ENCODE results near the gene ELANE.

The ELANE gene

DNA sequence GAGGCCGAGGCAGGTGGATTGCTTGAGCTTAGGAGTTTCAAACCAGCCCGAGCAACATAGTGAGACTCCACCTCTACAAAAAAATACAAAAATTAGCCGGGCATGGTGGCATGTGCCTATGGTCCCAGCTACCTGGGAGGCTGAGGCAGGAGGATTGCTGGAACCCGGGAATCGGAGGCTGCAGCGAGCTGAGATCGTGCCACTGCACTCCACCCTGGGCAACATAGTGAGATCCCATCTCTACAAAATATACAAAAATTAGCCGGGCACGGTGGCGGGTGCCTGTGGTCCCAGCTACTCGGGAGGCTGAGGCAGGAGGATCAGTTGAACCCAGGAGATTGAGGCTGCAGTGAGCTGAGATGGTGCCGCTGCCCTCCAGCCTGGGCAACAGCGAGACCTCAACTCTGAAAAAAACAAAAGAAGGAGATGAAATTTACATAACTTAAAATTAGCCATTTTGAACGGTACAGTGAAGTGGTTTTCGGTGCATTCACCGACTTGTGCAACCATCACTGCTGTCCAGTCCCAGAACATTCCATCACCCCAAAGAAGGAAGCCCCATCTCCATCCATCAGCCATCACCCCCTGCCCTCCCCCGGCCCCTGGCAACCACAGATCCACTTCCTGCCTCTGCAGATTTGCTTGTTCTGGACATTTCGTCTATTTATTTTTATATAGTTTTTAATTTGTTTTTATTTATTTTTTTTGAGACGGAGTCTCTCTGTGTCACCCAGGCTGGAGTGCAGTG is 26.0 kb upstream of the ELANE start:
- ATAC-seq (ENCODE audit: insufficient read depth, low read depth): no peak
- Histone ChIP-seq H4K20me1 (ENCODE audit: insufficient read depth, low read length) (no peaks in the 10 kb centered on the region), H3K4me1 (ENCODE audit: insufficient read depth, low read length) (no peaks in the 10 kb centered on the region), H3K36me3 (ENCODE audit: insufficient read depth, low read length) (no peaks in the 10 kb centered on the region), H3K79me2 (ENCODE audit: insufficient read depth, low read length) (no peaks in the 10 kb centered on the region), H2AFZ (ENCODE audit: low read depth, low read length) (no peak overlapping the region), H3K27ac (ENCODE audit: low read length) (no peak overlapping the region), H3K4me3 (ENCODE audit: low read depth in 1 of 2, low read length in 2 of 2) (no peak overlapping the region), H3K4me2 (ENCODE audit: insufficient read depth, low read length) (no peak overlapping the region), H3K27me3 (ENCODE audit: insufficient read depth, low read length, poor library complexity) (no peaks in the 10 kb centered on the region), H3K9ac (ENCODE audit: low read depth, low read length) (no peak overlapping the region), H3K9me3 (ENCODE audit: insufficient read depth, low read length, severe bottlenecking) (no peaks in the 10 kb centered on the region)
- DNase-seq: no peak
- no peak for TF ChIP-seq EZH2 (IDR thresholded peaks at IDR 0.05; ENCODE audit: borderline replicate concordance, low read depth, low read length, severe bottlenecking)
- TF ChIP-seq, protein P1, sequence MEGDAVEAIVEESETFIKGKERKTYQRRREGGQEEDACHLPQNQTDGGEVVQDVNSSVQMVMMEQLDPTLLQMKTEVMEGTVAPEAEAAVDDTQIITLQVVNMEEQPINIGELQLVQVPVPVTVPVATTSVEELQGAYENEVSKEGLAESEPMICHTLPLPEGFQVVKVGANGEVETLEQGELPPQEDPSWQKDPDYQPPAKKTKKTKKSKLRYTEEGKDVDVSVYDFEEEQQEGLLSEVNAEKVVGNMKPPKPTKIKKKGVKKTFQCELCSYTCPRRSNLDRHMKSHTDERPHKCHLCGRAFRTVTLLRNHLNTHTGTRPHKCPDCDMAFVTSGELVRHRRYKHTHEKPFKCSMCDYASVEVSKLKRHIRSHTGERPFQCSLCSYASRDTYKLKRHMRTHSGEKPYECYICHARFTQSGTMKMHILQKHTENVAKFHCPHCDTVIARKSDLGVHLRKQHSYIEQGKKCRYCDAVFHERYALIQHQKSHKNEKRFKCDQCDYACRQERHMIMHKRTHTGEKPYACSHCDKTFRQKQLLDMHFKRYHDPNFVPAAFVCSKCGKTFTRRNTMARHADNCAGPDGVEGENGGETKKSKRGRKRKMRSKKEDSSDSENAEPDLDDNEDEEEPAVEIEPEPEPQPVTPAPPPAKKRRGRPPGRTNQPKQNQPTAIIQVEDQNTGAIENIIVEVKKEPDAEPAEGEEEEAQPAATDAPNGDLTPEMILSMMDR (IDR thresholded peaks at IDR 0.05; ENCODE audit: borderline replicate concordance, extremely low read depth, low read length, poor library complexity, severe bottlenecking): no peak

DNA sequence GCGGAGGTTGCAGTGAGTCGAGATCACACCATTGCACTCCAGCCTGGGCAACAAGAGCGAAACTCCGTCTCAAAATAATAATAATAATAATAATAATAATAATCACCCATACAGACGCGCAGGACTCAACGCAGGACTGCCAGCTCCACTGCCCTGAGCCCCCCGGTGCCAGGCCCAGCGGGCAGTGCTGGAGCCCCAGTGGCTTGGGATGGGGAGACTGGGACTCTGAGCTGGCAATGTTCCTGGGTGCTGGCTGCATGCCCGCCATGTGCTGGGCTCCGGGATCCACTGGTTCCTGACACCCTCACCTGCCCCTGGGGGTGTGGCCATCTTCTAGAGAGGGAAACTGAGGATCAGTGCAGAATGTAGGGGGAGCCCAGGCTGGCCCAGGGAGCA is 24.8 kb upstream of the ELANE start:
- Histone ChIP-seq H3K4me2 (ENCODE audit: insufficient read depth, low read length) (no peak overlapping the region), H2AFZ (ENCODE audit: low read depth, low read length) (no peak overlapping the region), H3K9ac (ENCODE audit: low read depth, low read length) (no peak overlapping the region), H3K27ac (ENCODE audit: low read length) (no peak overlapping the region), H4K20me1 (ENCODE audit: insufficient read depth, low read length) (no peaks in the 10 kb centered on the region), H3K9me3 (ENCODE audit: insufficient read depth, low read length, severe bottlenecking) (no peaks in the 10 kb centered on the region), H3K36me3 (ENCODE audit: insufficient read depth, low read length) (no peaks in the 10 kb centered on the region), H3K79me2 (ENCODE audit: insufficient read depth, low read length) (no peaks in the 10 kb centered on the region), H3K27me3 (ENCODE audit: insufficient read depth, low read length, poor library complexity) (no peaks in the 10 kb centered on the region), H3K4me1 (ENCODE audit: insufficient read depth, low read length) (no peaks in the 10 kb centered on the region), H3K4me3 (ENCODE audit: low read depth in 1 of 2, low read length in 2 of 2) (no peak overlapping the region)
- no peak for TF ChIP-seq EZH2 (IDR thresholded peaks at IDR 0.05; ENCODE audit: borderline replicate concordance, low read depth, low read length, severe bottlenecking)
- TF ChIP-seq, protein P1 (IDR thresholded peaks at IDR 0.05; ENCODE audit: borderline replicate concordance, extremely low read depth, low read length, poor library complexity, severe bottlenecking): no peak
- ATAC-seq (ENCODE audit: insufficient read depth, low read depth) (no peak), DNase-seq (no peak)

DNA sequence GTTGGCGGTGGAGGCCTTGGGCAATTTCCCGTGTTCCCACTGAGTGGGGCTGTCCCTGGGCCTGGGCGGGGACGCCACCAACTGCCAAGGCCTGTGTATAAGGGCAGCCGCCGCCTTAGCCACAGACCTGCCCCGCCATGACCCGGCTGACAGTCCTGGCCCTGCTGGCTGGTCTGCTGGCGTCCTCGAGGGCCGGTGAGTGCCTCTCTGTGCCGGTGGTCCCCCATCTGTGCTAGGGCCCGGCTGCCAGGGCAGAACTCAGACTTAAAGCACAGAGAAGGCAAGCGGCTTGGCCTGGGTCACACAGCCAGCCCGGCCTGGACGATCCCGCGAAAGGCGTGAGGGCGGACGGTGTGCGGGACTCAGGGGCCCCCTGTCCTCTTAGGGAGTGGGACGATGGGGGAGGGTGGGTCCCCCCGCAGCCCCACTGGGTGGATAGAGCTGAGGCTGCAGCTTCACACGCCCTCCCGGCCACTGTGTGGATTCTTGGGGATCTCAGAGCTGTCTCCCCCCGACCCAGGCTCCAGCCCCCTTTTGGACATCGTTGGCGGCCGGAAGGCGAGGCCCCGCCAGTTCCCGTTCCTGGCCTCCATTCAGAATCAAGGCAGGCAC is 24.3 kb upstream of the ELANE start, which contains the start of gene AZU1:
TSS of gene AZU1 (plus strand) at position 128 of the 612 bp plus-strand sequence. CDS start at position 138, 10 bp downstream.
- no peak within 1 kb of the TSS for H3K4me3 ChIP-seq (ENCODE audit: low read depth in 1 of 2, low read length in 2 of 2)
- H3K27me3 ChIP-seq (ENCODE audit: insufficient read depth, low read length, poor library complexity): no peaks in the 10 kb centered on the region
- H3K79me2 ChIP-seq (ENCODE audit: insufficient read depth, low read length): no peaks in the 10 kb centered on the region
- no peak for TF ChIP-seq EZH2 (IDR thresholded peaks at IDR 0.05; ENCODE audit: borderline replicate concordance, low read depth, low read length, severe bottlenecking)
- TF ChIP-seq, protein P1 (IDR thresholded peaks at IDR 0.05; ENCODE audit: borderline replicate concordance, extremely low read depth, low read length, poor library complexity, severe bottlenecking): no peak
- H2AFZ ChIP-seq (ENCODE audit: low read depth, low read length): no peak within 1 kb of the TSS
- H3K9me3 ChIP-seq (ENCODE audit: insufficient read depth, low read length, severe bottlenecking): no peaks in the 10 kb centered on the region
- no peak for ATAC-seq (ENCODE audit: insufficient read depth, low read depth)
- no peaks in the 10 kb centered on the region for H3K36me3 ChIP-seq (ENCODE audit: insufficient read depth, low read length)
- H3K27ac ChIP-seq (ENCODE audit: low read length): no peak within 1 kb of the TSS
- no peak within 1 kb of the TSS for H3K4me2 ChIP-seq (ENCODE audit: insufficient read depth, low read length)
- H3K9ac ChIP-seq (ENCODE audit: low read depth, low read length): no peak within 1 kb of the TSS
- H3K4me1 ChIP-seq (ENCODE audit: insufficient read depth, low read length): no peaks in the 10 kb centered on the region
- H4K20me1 ChIP-seq (ENCODE audit: insufficient read depth, low read length): no peaks in the 10 kb centered on the region
- DNase-seq: no peak
